ENCODE measurements around the gene PRDM11.

PRDM11 gene

GRCh38 chr11:45147017-45147728 is 734 bp downstream of the PRDM11 start:
- TF ChIP-seq ZNF274 (IDR thresholded peaks at IDR 0.05; ENCODE audit: low read depth, low read length), result no peak
- H3K4me3 ChIP-seq (ENCODE audit: low read length), result peak overlapping the region; percentile 61

- no peak for TF ChIP-seq ZNF274 (IDR thresholded peaks at IDR 0.05; ENCODE audit: low read depth, low read length)
- H3K4me3 ChIP-seq (ENCODE audit: low read length), result peak overlapping the region; percentile 61; the same call in 1 of the 2 replicates
These were observed 1.6 kb downstream of the PRDM11 start for GRCh38 chr11:45147891-45148675.

- H3K4me3 ChIP-seq (ENCODE audit: low read length), result no peak overlapping the region
- no peak for TF ChIP-seq ZNF274 (IDR thresholded peaks at IDR 0.05; ENCODE audit: low read depth, low read length)
These were observed 3.1 kb downstream of the PRDM11 start for GRCh38 chr11:45149483-45150056.

- H3K4me3 ChIP-seq (ENCODE audit: low read length), result no peak overlapping the region
- TF ChIP-seq ZNF274 (IDR thresholded peaks at IDR 0.05; ENCODE audit: low read depth, low read length), result no peak
These were observed 3.9 kb downstream of the PRDM11 start for GRCh38 chr11:45150301-45150700.

- H3K4me3 ChIP-seq (ENCODE audit: low read length), result no peak overlapping the region
- TF ChIP-seq ZNF274 (IDR thresholded peaks at IDR 0.05; ENCODE audit: low read depth, low read length), result no peak
These were observed 4.5 kb downstream of the PRDM11 start for GRCh38 chr11:45150943-45151342.

- no peak for TF ChIP-seq ZNF274 (IDR thresholded peaks at IDR 0.05; ENCODE audit: low read depth, low read length)
These were observed 5.0 kb downstream of the PRDM11 start for GRCh38 chr11:45151362-45151982.

GRCh38 chr11:45152740-45153595 is 6.5 kb downstream of the PRDM11 start:
- H3K4me3 ChIP-seq (ENCODE audit: low read length), result no peak overlapping the region
- no peak for TF ChIP-seq ZNF274 (IDR thresholded peaks at IDR 0.05; ENCODE audit: low read depth, low read length)

More at GRCh38 chr11:45151362-45151982, 5.0 kb downstream of the PRDM11 start:
- H3K4me3 ChIP-seq (ENCODE audit: low read length), result no peak overlapping the region

- no peak for TF ChIP-seq ZNF274 (IDR thresholded peaks at IDR 0.05; ENCODE audit: low read depth, low read length)
- H3K4me3 ChIP-seq (ENCODE audit: low read length), result no peak overlapping the region
These were observed 7.8 kb downstream of the PRDM11 start for GRCh38 chr11:45154276-45154675.

- no peak for TF ChIP-seq ZNF274 (IDR thresholded peaks at IDR 0.05; ENCODE audit: low read depth, low read length)
- no peak overlapping the region for H3K4me3 ChIP-seq (ENCODE audit: low read length)
These were observed 8.7 kb downstream of the PRDM11 start for GRCh38 chr11:45155058-45155551.

GRCh38 chr11:45155627-45156180 is 9.3 kb downstream of the PRDM11 start:
- TF ChIP-seq ZNF274 (IDR thresholded peaks at IDR 0.05; ENCODE audit: low read depth, low read length), result no peak
- H3K4me3 ChIP-seq (ENCODE audit: low read length), result no peak overlapping the region

GRCh38 chr11:45156201-45156600 is 9.8 kb downstream of the PRDM11 start:
- TF ChIP-seq ZNF274 (IDR thresholded peaks at IDR 0.05; ENCODE audit: low read depth, low read length), result no peak
- no peak overlapping the region for H3K4me3 ChIP-seq (ENCODE audit: low read length)

- no peak overlapping the region for H3K4me3 ChIP-seq (ENCODE audit: low read length)
- no peak for TF ChIP-seq ZNF274 (IDR thresholded peaks at IDR 0.05; ENCODE audit: low read depth, low read length)
These were observed 10.3 kb downstream of the PRDM11 start for GRCh38 chr11:45156741-45157140.
